Lung (tissue), 12 donors: ENCODE data around the gene NACC2. TPM values are rescaled to one million over a fixed set of nuclear protein-coding genes. Genes with fewer than 3 reads are reported as not detected.

Experiments used
- ATAC-seq: fragments of 200-7000 bp; cut with Tn5 transposase; one replicate; pipeline ENCODE4 v1.9.1; 2020; ENCODE audit warnings: moderate number of reproducible peaks; ENCODE audit not compliant: insufficient read depth, low FRiP score
- DNase-seq, 3 donors: peaks; one replicate each; pipeline ENCODE4 v3.0.0-alpha.2; 2013 to 2017
- H3K27ac ChIP-seq, 2 donors: one replicate each; pipeline ENCODE4 v1.5.1; 2013; ENCODE audit warnings: mild to moderate bottlenecking in 2 of 2, moderate library complexity in 2 of 2, control low read depth in 1 of 2, inconsistent platforms in 1 of 2, low read depth in 1 of 2, low read length in 1 of 2
- H3K27me3 ChIP-seq, 3 donors: one replicate each; pipeline ENCODE4 v1.5.1; 2013; ENCODE audit warnings: low read length in 2 of 3; ENCODE audit not compliant: control insufficient read depth in 3 of 3, insufficient read depth in 3 of 3
- H3K36me3 ChIP-seq, 4 donors: one replicate each; pipeline ENCODE4 v1.5.1; 2013; ENCODE audit warnings: low read length in 4 of 4, mild to moderate bottlenecking in 1 of 4, moderate library complexity in 1 of 4; ENCODE audit not compliant: control insufficient read depth in 4 of 4, insufficient read depth in 4 of 4
- H3K4me1 ChIP-seq, 5 donors: one replicate each; pipeline ENCODE4 v1.5.1; 2013; ENCODE audit warnings: low read length in 5 of 5, mild to moderate bottlenecking in 2 of 5, moderate library complexity in 1 of 5; ENCODE audit not compliant: control insufficient read depth in 5 of 5, insufficient read depth in 5 of 5
- H3K4me3 ChIP-seq: one replicate; pipeline ENCODE4 v1.5.1; 2013; ENCODE audit warnings: mild to moderate bottlenecking, control low read depth, moderate library complexity
- H3K9ac ChIP-seq, 2 donors: one replicate each; pipeline ENCODE4 v1.5.1; 2013; ENCODE audit warnings: low read length in 2 of 2, control low read depth in 1 of 2; ENCODE audit not compliant: insufficient read depth in 1 of 2
- H3K9me3 ChIP-seq, 4 donors: one replicate each; pipeline ENCODE4 v1.5.1; 2013; ENCODE audit warnings: low read length in 3 of 4, mild to moderate bottlenecking in 1 of 4, moderate library complexity in 1 of 4; ENCODE audit not compliant: control insufficient read depth in 4 of 4, insufficient read depth in 3 of 4
- CTCF ChIP-seq: IDR thresholded peaks from 2 replicates; pipeline ENCODE4 v1.5.1; 2012; ENCODE audit warnings: mild to moderate bottlenecking; ENCODE audit errors: control extremely low read depth, extremely low read depth
- WGBS, 2 donors: extraction: QIAGEN DNeasy Blood & Tissue Kit; methylation state at CpG; one replicate each; pipeline ENCODE4 v1.1.7; 2013; 5-methylcytosine and 5-hydroxymethylcytosine counted together
- polyA plus RNA-seq, 2 donors: library from polyadenylated mRNA; stranded (reverse); fragments of 200-250 nt; gene quantifications; one replicate each; pipeline ENCODE4 v1.2.1, GENCODE V29; 2013
- total RNA-seq, 2 donors: library from RNA; depleted of rRNA in 1 of 2; stranded (reverse); fragments of >200 nt in 1 of 2; gene quantifications; one replicate each; pipeline ENCODE4 v1.2.1, GENCODE V29; 2014 to 2021
- donor health status: control.
- donor health status: control.
- donor health status: Bipolar disorder and iron deficiency.
- donor health status: healthy.
- donor health status: DM: yes; HTN: yes; CAD: no.

NACC2 gene
- total and polyA plus RNA-seq, 4 donors, result 5.9 to 32.7 (median 10.5) TPM

DNA sequence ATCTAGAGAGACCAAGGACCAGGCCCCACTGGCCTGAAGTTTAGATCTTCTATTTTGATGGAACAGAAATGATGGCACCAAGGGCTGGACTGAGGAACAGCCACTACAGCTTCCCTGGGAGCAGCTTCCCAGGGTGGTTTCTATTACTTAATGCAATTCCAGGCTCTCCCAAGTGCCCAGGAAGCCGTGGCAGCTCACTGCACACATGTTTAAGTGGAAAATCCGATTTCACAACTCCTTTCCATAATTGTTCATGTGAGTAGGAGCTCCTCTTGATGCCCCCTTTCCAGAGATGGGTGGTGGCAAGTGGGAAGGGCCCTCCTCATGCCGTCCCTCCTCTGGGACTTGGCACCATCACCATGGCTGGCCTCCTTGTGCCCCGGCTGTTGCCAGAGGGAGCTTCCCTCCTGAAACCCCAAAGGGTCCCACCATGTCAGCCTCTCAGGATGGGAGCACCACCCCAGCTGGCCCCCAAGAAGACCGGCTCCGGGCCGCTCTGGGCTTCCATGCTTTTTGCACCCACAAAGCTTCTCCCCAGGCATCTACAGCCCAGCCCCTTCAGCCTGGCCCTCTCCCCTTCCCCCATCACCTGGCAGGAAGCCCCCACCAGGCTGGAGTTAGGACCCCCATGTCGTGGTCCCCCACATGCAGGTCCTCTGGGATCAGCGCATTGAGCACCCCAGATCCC is 124.8 kb downstream of the NACC2 start:
- no peak overlapping the region for H3K4me3 ChIP-seq
- TF ChIP-seq CTCF, result no peak

DNA sequence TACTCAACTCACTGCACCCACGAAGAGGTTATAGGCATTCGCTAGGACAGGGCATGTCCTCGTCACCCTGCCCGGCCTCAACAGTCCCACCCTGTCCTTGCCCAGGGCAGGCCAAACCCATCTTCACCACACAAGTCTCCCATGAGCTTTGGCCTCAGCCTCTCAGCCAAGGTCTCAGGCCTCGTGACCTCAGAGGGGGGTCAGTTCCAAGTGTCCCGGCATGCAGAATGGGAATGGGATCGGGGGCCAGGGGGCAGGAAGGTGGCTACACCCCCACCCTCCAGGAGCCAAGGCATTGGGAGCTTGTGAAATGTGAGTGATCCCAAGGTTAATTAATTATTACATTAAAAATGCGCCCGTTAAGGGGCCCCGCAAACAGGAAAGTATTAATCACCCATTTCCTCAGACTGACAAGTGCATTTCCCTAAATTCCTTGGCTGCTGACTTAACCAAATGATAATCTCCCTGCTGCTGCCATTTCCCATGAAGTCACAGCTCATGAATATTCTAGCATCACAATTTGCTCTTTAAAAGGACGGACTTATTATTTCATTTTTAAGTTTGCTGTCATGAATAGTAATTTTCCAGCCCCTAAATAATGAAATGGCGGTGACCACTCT is 125.9 kb downstream of the NACC2 start:
- no peak overlapping the region for H3K9ac ChIP-seq
- ATAC-seq (no peak), DNase-seq (no peak)
- no peaks in the 10 kb centered on the region for H3K36me3 ChIP-seq
- peak overlapping the region in 1 of 2 donors; percentile 72 for H3K27ac ChIP-seq
- TF ChIP-seq CTCF, result no peak
- no peak overlapping the region for H3K4me3 ChIP-seq
- H3K4me1 ChIP-seq, result peaks cover 0 to 15% (median 5%) of the 10 kb centered on the region in 5 donors
- WGBS, 2 donors, result 30 to 39% methylated on average over 12 of the region's 12 CpGs
- no peaks in the 10 kb centered on the region for H3K9me3 ChIP-seq
- H3K27me3 ChIP-seq, result peaks cover 0 to 5% (median 0%) of the 10 kb centered on the region in 3 donors

More for the DNA sequence above, 124.8 kb downstream of the NACC2 start:
- Histone ChIP-seq H3K27me3 (peaks cover 0 to 5% (median 0%) of the 10 kb centered on the region in 3 donors), H3K9ac (no peak overlapping the region), H3K27ac (peak overlapping the region in 1 of 2 donors; percentile 71), H3K4me1 (peaks cover 0 to 15% (median 5%) of the 10 kb centered on the region in 5 donors), H3K9me3 (no peaks in the 10 kb centered on the region), H3K36me3 (no peaks in the 10 kb centered on the region)
- WGBS, 2 donors, result 78 to 86% methylated on average over 9 of the region's 9 CpGs
- no peak for DNase-seq
- ATAC-seq, result no peak

- H3K9ac ChIP-seq, result no peak overlapping the region
- ATAC-seq, result no peak
- H3K4me3 ChIP-seq, result no peak overlapping the region
- peaks cover 0 to 13% (median 5%) of the 10 kb centered on the region in 5 donors for H3K4me1 ChIP-seq
- TF ChIP-seq CTCF, result no peak
- 43 to 46% methylated on average over 7 of the region's 7 CpGs for WGBS, 2 donors
- peak overlapping the region in 1 of 2 donors; percentile 72 for H3K27ac ChIP-seq
- DNase-seq, result no peak
- peaks cover 0 to 5% (median 0%) of the 10 kb centered on the region in 3 donors for H3K27me3 ChIP-seq
- H3K36me3 ChIP-seq, result no peaks in the 10 kb centered on the region
- H3K9me3 ChIP-seq, result no peaks in the 10 kb centered on the region
Measured at GRCh38 chr9:135968601-135969000, 126.5 kb downstream of the NACC2 start.
